HG03439 (cell line): ENCODE results near the gene GRIP1.

Experiments
- ATAC-seq: cut with Tn5 transposase; IDR thresholded peaks from one replicate; pipeline ENCODE4 v1.9.1; 2021; ENCODE audit warnings: mild to moderate bottlenecking, moderate library complexity; ENCODE audit not compliant: unreplicated experiment

The GRIP1 gene

GRCh38 chr12:66602483-66603143, 76.3 kb downstream of the GRIP1 start:
- ATAC-seq, result no peak

GRCh38 chr12:66600903-66601302, 78.0 kb downstream of the GRIP1 start:
- no peak for ATAC-seq

GRCh38 chr12:66599816-66600215, 79.1 kb downstream of the GRIP1 start:
- no peak for ATAC-seq

- no peak for ATAC-seq
These were observed 80.3 kb downstream of the GRIP1 start for GRCh38 chr12:66598608-66599007.

GRCh38 chr12:66598079-66598478, 80.8 kb downstream of the GRIP1 start:
- ATAC-seq, result no peak

- no peak for ATAC-seq
These were observed 82.7 kb downstream of the GRIP1 start for GRCh38 chr12:66596199-66596598.

- ATAC-seq, result no peak
These were observed 84.2 kb downstream of the GRIP1 start for GRCh38 chr12:66594688-66595087.

GRCh38 chr12:66590275-66590985, 88.4 kb downstream of the GRIP1 start:
- ATAC-seq, result no peak

- ATAC-seq, result no peak
These were observed 89.8 kb downstream of the GRIP1 start for GRCh38 chr12:66589095-66589494.

- ATAC-seq, result no peak
These were observed 91.0 kb downstream of the GRIP1 start for GRCh38 chr12:66587912-66588311.

GRCh38 chr12:66584673-66585072, 94.2 kb downstream of the GRIP1 start:
- no peak for ATAC-seq

GRCh38 chr12:66573605-66574004, 105.3 kb downstream of the GRIP1 start:
- ATAC-seq, result no peak

- ATAC-seq, result no peak
These were observed 106.0 kb downstream of the GRIP1 start for GRCh38 chr12:66572845-66573244.

GRCh38 chr12:66571361-66571915, 107.4 kb downstream of the GRIP1 start:
- no peak for ATAC-seq

- ATAC-seq, result no peak
These were observed 115.7 kb downstream of the GRIP1 start for GRCh38 chr12:66563220-66563619.

- ATAC-seq, result no peak
These were observed 123.8 kb downstream of the GRIP1 start for GRCh38 chr12:66555113-66555512.

- ATAC-seq, result no peak
These were observed 126.2 kb downstream of the GRIP1 start for GRCh38 chr12:66552716-66553115.

- no peak for ATAC-seq
These were observed 128.2 kb downstream of the GRIP1 start for GRCh38 chr12:66550626-66551025.

GRCh38 chr12:66549050-66549389, 129.9 kb downstream of the GRIP1 start:
- no peak for ATAC-seq

GRCh38 chr12:66548338-66549049, 130.4 kb downstream of the GRIP1 start:
- peak; percentile 65 for ATAC-seq

- no peak for ATAC-seq
These were observed 137.4 kb downstream of the GRIP1 start for GRCh38 chr12:66541426-66541825.

GRCh38 chr12:66539431-66539830, 139.4 kb downstream of the GRIP1 start:
- no peak for ATAC-seq
